Lower lobe of right lung (tissue), 2 donors: Measurements from ENCODE around the gene FAM200A. TPM values are rescaled to one million over a fixed set of nuclear protein-coding genes. Genes with fewer than 3 reads are reported as not detected.

Experiments used
- ATAC-seq, 2 donors: fragments of 200-7000 bp; cut with Tn5 transposase; one replicate each; pipeline ENCODE4 v1.9.1; 2020 to 2022; ENCODE audit warnings: mild to moderate bottlenecking in 2 of 2, moderate library complexity in 2 of 2
- DNase-seq: peaks from one replicate; pipeline ENCODE4 v3.0.0-alpha.2; 2020
- H3K27ac ChIP-seq: fragments of 200-600 bp; one replicate; pipeline ENCODE4 v1.8.0; 2022
- H3K27me3 ChIP-seq: fragments of 200-600 bp; one replicate; pipeline ENCODE4 v1.8.0; 2022; ENCODE audit warnings: low read depth
- H3K36me3 ChIP-seq: fragments of 200-600 bp; one replicate; pipeline ENCODE4 v1.8.0; 2022; ENCODE audit warnings: mild to moderate bottlenecking
- H3K4me1 ChIP-seq: fragments of 200-600 bp; one replicate; pipeline ENCODE4 v1.8.0; 2022
- H3K4me3 ChIP-seq: fragments of 200-600 bp; one replicate; pipeline ENCODE4 v1.8.0; 2022; ENCODE audit warnings: mild to moderate bottlenecking
- H3K9me3 ChIP-seq: fragments of 200-600 bp; one replicate; pipeline ENCODE4 v1.8.0; 2022
- intact Hi-C: fragments of 100-400 bp; cut with DNase I; formaldehyde crosslinking; loops from one replicate; pipeline ENCODE4 v1.11.0; 2022
- total RNA-seq: library from RNA; stranded (reverse); fragmentation: NEBNext Ultra II Directional; extraction: Animal tissue kit (Norgen Biotek cat#: 25700); gene quantifications from one replicate; pipeline ENCODE4 v1.2.1, GENCODE V29; 2021
- TF ChIP-seq, protein P1 (sequence below): fragments of 200-600 bp; IDR thresholded peaks from one replicate; pipeline ENCODE4 v1.8.0; 2022; ENCODE audit warnings: antibody characterized with exemption, mild to moderate bottlenecking
- donor health status: DM: no; HTN: yes; CAD: no; lungs with severe emphysema.

Gene FAM200A
- total RNA-seq, 1 donor from 2014 or later, result 6.7 TPM

GRCh38 chr7:99499371-99499720 is 52.6 kb downstream of the FAM200A start:
- Histone ChIP-seq H3K9me3 (peaks cover 7% of the 10 kb centered on the region), H3K4me1 (peaks cover 30% of the 10 kb centered on the region), H3K36me3 (peaks cover 41% of the 10 kb centered on the region), H3K4me3 (peak overlapping the region; percentile 94), H3K27ac (peak overlapping the region; percentile 98), H3K27me3 (no peaks in the 10 kb centered on the region)
- intact Hi-C loops, result no loop called here
- no peak for DNase-seq
- peak; percentile 34 to 54 for ATAC-seq
- TF ChIP-seq, protein P1, sequence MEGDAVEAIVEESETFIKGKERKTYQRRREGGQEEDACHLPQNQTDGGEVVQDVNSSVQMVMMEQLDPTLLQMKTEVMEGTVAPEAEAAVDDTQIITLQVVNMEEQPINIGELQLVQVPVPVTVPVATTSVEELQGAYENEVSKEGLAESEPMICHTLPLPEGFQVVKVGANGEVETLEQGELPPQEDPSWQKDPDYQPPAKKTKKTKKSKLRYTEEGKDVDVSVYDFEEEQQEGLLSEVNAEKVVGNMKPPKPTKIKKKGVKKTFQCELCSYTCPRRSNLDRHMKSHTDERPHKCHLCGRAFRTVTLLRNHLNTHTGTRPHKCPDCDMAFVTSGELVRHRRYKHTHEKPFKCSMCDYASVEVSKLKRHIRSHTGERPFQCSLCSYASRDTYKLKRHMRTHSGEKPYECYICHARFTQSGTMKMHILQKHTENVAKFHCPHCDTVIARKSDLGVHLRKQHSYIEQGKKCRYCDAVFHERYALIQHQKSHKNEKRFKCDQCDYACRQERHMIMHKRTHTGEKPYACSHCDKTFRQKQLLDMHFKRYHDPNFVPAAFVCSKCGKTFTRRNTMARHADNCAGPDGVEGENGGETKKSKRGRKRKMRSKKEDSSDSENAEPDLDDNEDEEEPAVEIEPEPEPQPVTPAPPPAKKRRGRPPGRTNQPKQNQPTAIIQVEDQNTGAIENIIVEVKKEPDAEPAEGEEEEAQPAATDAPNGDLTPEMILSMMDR, result no peak

- Histone ChIP-seq H3K27me3 (no peaks in the 10 kb centered on the region), H3K27ac (no peak overlapping the region), H3K36me3 (peaks cover 49% of the 10 kb centered on the region), H3K4me3 (peak overlapping the region; percentile 94), H3K4me1 (peaks cover 25% of the 10 kb centered on the region), H3K9me3 (peaks cover 15% of the 10 kb centered on the region)
- ATAC-seq (no peak), DNase-seq (no peak)
- intact Hi-C loops, result no loop called here
- TF ChIP-seq, protein P1, result no peak
Measured at GRCh38 chr7:99498546-99498944, 53.4 kb downstream of the FAM200A start.

GRCh38 chr7:99497766-99498545 is 54.0 kb downstream of the FAM200A start:
- Histone ChIP-seq H3K27me3 (no peaks in the 10 kb centered on the region), H3K27ac (no peak overlapping the region), H3K9me3 (peaks cover 21% of the 10 kb centered on the region), H3K4me1 (peaks cover 25% of the 10 kb centered on the region), H3K36me3 (peaks cover 55% of the 10 kb centered on the region), H3K4me3 (peak overlapping the region; percentile 94)
- TF ChIP-seq, protein P1, result no peak
- no peak for ATAC-seq
- DNase-seq, result no peak
- intact Hi-C loops, result no loop called here

Other genes starting within 250 kb of the FAM200A start
- 109 TPM for gene ARPC1A, start 226.2 kb downstream of the FAM200A start, total RNA-seq
- gene ARPC1B, start 177.4 kb downstream of the FAM200A start, total RNA-seq, result 236 TPM
- gene PDAP1, start 143.5 kb downstream of the FAM200A start, total RNA-seq, result 61.6 TPM
- gene BUD31, start 143.1 kb downstream of the FAM200A start, total RNA-seq, result 64.2 TPM
- 6.8 TPM for gene PTCD1, start 113.3 kb downstream of the FAM200A start, total RNA-seq
- gene CPSF4, start 113.2 kb downstream of the FAM200A start, total RNA-seq, result 26.8 TPM
- 210 TPM for gene ATP5MF, start 85.9 kb downstream of the FAM200A start, total RNA-seq
- 11.1 TPM for gene ZNF789, start 79.2 kb downstream of the FAM200A start, total RNA-seq
- 32.9 TPM for gene ZNF394, start 51.8 kb downstream of the FAM200A start, total RNA-seq
- 6.2 TPM for gene ZKSCAN5, start 47.5 kb downstream of the FAM200A start, total RNA-seq
- 71.6 TPM for gene ZNF655, start 6.5 kb upstream of the FAM200A start, total RNA-seq
- gene TMEM225B, start 46.2 kb upstream of the FAM200A start, total RNA-seq, result 0.30 TPM
- 16.5 TPM for gene ZSCAN25, start 64.8 kb upstream of the FAM200A start, total RNA-seq
- 15.5 TPM for gene CYP3A5, start 127.9 kb upstream of the FAM200A start, total RNA-seq
- 0.21 TPM for gene CYP3A7, start 183.1 kb upstream of the FAM200A start, total RNA-seq
- gene CYP3A4, start 232.1 kb upstream of the FAM200A start, total RNA-seq, result not detected